Parathyroid adenoma (tissue), 2 donors: ENCODE data around the gene ABLIM2.

Experiments
- H2AFZ ChIP-seq: fragments of 300-600 bp; sonication (generic); one replicate; pipeline ENCODE4 v1.7.0; 2017; ENCODE audit warnings: antibody characterized with exemption, mild to moderate bottlenecking
- H3K27ac ChIP-seq: fragments of 300-600 bp; sonication (generic); one replicate; pipeline ENCODE4 v1.7.0; 2017
- H3K27me3 ChIP-seq: fragments of 300-600 bp; sonication (generic); one replicate; pipeline ENCODE4 v1.7.0; 2017; ENCODE audit warnings: low read length; ENCODE audit not compliant: control insufficient read depth, insufficient read depth
- H3K36me3 ChIP-seq: fragments of 300-600 bp; sonication (generic); one replicate; pipeline ENCODE4 v1.7.0; 2017; ENCODE audit warnings: low read length; ENCODE audit not compliant: control insufficient read depth, insufficient read depth
- H3K4me1 ChIP-seq: fragments of 300-600 bp; sonication (generic); one replicate; pipeline ENCODE4 v1.7.0; 2017; ENCODE audit warnings: control low read depth
- H3K4me2 ChIP-seq: fragments of 300-600 bp; sonication (generic); one replicate; pipeline ENCODE4 v1.7.0; 2017; ENCODE audit warnings: low read length
- H3K4me3 ChIP-seq: fragments of 300-600 bp; sonication (generic); one replicate; pipeline ENCODE4 v1.7.0; 2017; ENCODE audit warnings: low read depth, low read length
- H3K79me2 ChIP-seq: fragments of 300-600 bp; sonication (generic); one replicate; pipeline ENCODE4 v1.7.0; 2017; ENCODE audit warnings: control low read depth
- H3K9ac ChIP-seq: fragments of 300-600 bp; sonication (generic); one replicate; pipeline ENCODE4 v1.7.0; 2017; ENCODE audit warnings: mild to moderate bottlenecking
- H3K9me3 ChIP-seq: fragments of 300-600 bp; sonication (generic); one replicate; pipeline ENCODE4 v1.7.0; 2017; ENCODE audit warnings: low read length; ENCODE audit not compliant: control insufficient read depth
- CTCF ChIP-seq: fragments of 300-600 bp; sonication (generic); IDR thresholded peaks from one replicate; pipeline ENCODE4 v1.7.0; 2017; ENCODE audit warnings: antibody characterized with exemption, mild to moderate bottlenecking
- donor health status: primary hyperparathyroidism.

Gene ABLIM2

GRCh38 chr4:8149664-8150063 is 8.9 kb downstream of the ABLIM2 start:
- no peak overlapping the region for H3K9ac ChIP-seq
- H3K9me3 ChIP-seq, result no peaks in the 10 kb centered on the region
- H3K4me3 ChIP-seq, result no peak overlapping the region
- no peak overlapping the region for H3K27ac ChIP-seq
- no peak for TF ChIP-seq CTCF
- no peaks in the 10 kb centered on the region for H3K79me2 ChIP-seq
- no peaks in the 10 kb centered on the region for H3K4me1 ChIP-seq
- no peaks in the 10 kb centered on the region for H3K27me3 ChIP-seq
- H3K4me2 ChIP-seq, result no peak overlapping the region
- no peak overlapping the region for H2AFZ ChIP-seq
- no peaks in the 10 kb centered on the region for H3K36me3 ChIP-seq

GRCh38 chr4:8148785-8149435 is 9.7 kb downstream of the ABLIM2 start:
- H3K4me3 ChIP-seq, result no peak overlapping the region
- no peaks in the 10 kb centered on the region for H3K9me3 ChIP-seq
- H3K4me1 ChIP-seq, result no peaks in the 10 kb centered on the region
- H3K4me2 ChIP-seq, result no peak overlapping the region
- no peaks in the 10 kb centered on the region for H3K79me2 ChIP-seq
- H3K36me3 ChIP-seq, result no peaks in the 10 kb centered on the region
- no peaks in the 10 kb centered on the region for H3K27me3 ChIP-seq
- H3K9ac ChIP-seq, result no peak overlapping the region
- no peak overlapping the region for H2AFZ ChIP-seq
- TF ChIP-seq CTCF, result no peak
- H3K27ac ChIP-seq, result no peak overlapping the region

GRCh38 chr4:8148159-8148558 is 10.5 kb downstream of the ABLIM2 start:
- H3K4me3 ChIP-seq, result no peak overlapping the region
- no peaks in the 10 kb centered on the region for H3K4me1 ChIP-seq
- no peaks in the 10 kb centered on the region for H3K79me2 ChIP-seq
- H3K9me3 ChIP-seq, result no peaks in the 10 kb centered on the region
- H3K27ac ChIP-seq, result no peak overlapping the region
- TF ChIP-seq CTCF, result no peak
- no peak overlapping the region for H2AFZ ChIP-seq
- no peaks in the 10 kb centered on the region for H3K27me3 ChIP-seq
- H3K4me2 ChIP-seq, result no peak overlapping the region
- no peak overlapping the region for H3K9ac ChIP-seq
- H3K36me3 ChIP-seq, result no peaks in the 10 kb centered on the region

GRCh38 chr4:8147231-8147970 is 11.2 kb downstream of the ABLIM2 start:
- H3K4me1 ChIP-seq, result no peaks in the 10 kb centered on the region

More at GRCh38 chr4:8147231-8147970, 11.2 kb downstream of the ABLIM2 start:
- H3K36me3 ChIP-seq, result no peaks in the 10 kb centered on the region
- H3K9me3 ChIP-seq, result no peaks in the 10 kb centered on the region
- TF ChIP-seq CTCF, result no peak
- H3K4me2 ChIP-seq, result no peak overlapping the region
- H3K9ac ChIP-seq, result no peak overlapping the region
- no peak overlapping the region for H3K27ac ChIP-seq
- H3K27me3 ChIP-seq, result no peaks in the 10 kb centered on the region
- no peak overlapping the region for H2AFZ ChIP-seq
- H3K4me3 ChIP-seq, result no peak overlapping the region
- H3K79me2 ChIP-seq, result no peaks in the 10 kb centered on the region
